Stimulated activated CD4-positive, alpha-beta T cell treated with anti-CD3 and anti-CD28 coated beads, Interleukin-2, amount 100 ng/mL, for 4 hours (primary cell): ENCODE data around the gene CFHR3.
"Not testable (repeated sequence)": the region's sequence is repeated elsewhere in the genome, so short reads cannot be mapped to it uniquely, and the experiment has no call there.

Experiments
- DNase-seq: peaks from one replicate; pipeline ENCODE4 v3.0.0-alpha.2; 2020; ENCODE audit warnings: low read depth

Gene CFHR3

GRCh38 chr1:196774603-196775002 lies at the start of gene CFHR3:
Gene CFHR3, plus strand, starts transcription at chr1:196774840. Its CDS starts 47 bp downstream, at chr1:196774887.
- DNase-seq = no peak

- no peak for DNase-seq
Observed at GRCh38 chr1:196732526-196732925, 42.1 kb upstream of the CFHR3 start.

- DNase-seq = no peak
Observed at GRCh38 chr1:196733091-196733970, 41.3 kb upstream of the CFHR3 start.

GRCh38 chr1:196734006-196734405 lies 40.6 kb upstream of the CFHR3 start:
- no peak for DNase-seq

- DNase-seq = no peak
Observed at GRCh38 chr1:196734460-196734859, 40.2 kb upstream of the CFHR3 start.

GRCh38 chr1:196738730-196739129 lies 35.9 kb upstream of the CFHR3 start:
- DNase-seq = no peak

- not testable (repeated sequence) for DNase-seq
Observed at GRCh38 chr1:196743244-196743643, 31.4 kb upstream of the CFHR3 start.

- not testable (repeated sequence) for DNase-seq
Observed at GRCh38 chr1:196765019-196765740, 9.5 kb upstream of the CFHR3 start.

- not testable (repeated sequence) for DNase-seq
Observed at GRCh38 chr1:196769823-196770222, 4.8 kb upstream of the CFHR3 start.

GRCh38 chr1:196773713-196774112 lies 927 bp upstream of the CFHR3 start:
- DNase-seq = no peak

GRCh38 chr1:196774175-196774574 lies 465 bp upstream of the CFHR3 start:
- DNase-seq = no peak

GRCh38 chr1:196777603-196778002 lies 3.0 kb downstream of the CFHR3 start:
- DNase-seq = no peak

- DNase-seq = no peak
Observed at GRCh38 chr1:196779093-196779492, 4.5 kb downstream of the CFHR3 start.

- not testable (repeated sequence) for DNase-seq
Observed at GRCh38 chr1:196791252-196791651, 16.6 kb downstream of the CFHR3 start.

GRCh38 chr1:196794103-196794502 lies 19.5 kb downstream of the CFHR3 start:
- not testable (repeated sequence) for DNase-seq

- DNase-seq = no peak
Observed at GRCh38 chr1:196797891-196798290, 23.3 kb downstream of the CFHR3 start.

GRCh38 chr1:196801920-196802319 lies 27.3 kb downstream of the CFHR3 start:
- not testable (repeated sequence) for DNase-seq

- DNase-seq = no peak
Observed at GRCh38 chr1:196808529-196809235, 34.0 kb downstream of the CFHR3 start.

- not testable (repeated sequence) for DNase-seq
Observed at GRCh38 chr1:196817442-196817841, 42.8 kb downstream of the CFHR3 start.

- DNase-seq = not testable (repeated sequence)
Observed at GRCh38 chr1:196819531-196819930, 44.9 kb downstream of the CFHR3 start, which contains the start of gene CFHR1. Gene CFHR1, plus strand, starts transcription at chr1:196819731. Its CDS starts 114 bp downstream, at chr1:196819845.

GRCh38 chr1:196827860-196828259 lies 53.2 kb downstream of the CFHR3 start:
- DNase-seq = not testable (repeated sequence)
